ENCODE measurements around the gene YTHDC2.
"Not testable (repeated sequence)": the region's sequence is repeated elsewhere in the genome, so short reads cannot be mapped to it uniquely, and the experiment has no call there.

The YTHDC2 gene

DNA sequence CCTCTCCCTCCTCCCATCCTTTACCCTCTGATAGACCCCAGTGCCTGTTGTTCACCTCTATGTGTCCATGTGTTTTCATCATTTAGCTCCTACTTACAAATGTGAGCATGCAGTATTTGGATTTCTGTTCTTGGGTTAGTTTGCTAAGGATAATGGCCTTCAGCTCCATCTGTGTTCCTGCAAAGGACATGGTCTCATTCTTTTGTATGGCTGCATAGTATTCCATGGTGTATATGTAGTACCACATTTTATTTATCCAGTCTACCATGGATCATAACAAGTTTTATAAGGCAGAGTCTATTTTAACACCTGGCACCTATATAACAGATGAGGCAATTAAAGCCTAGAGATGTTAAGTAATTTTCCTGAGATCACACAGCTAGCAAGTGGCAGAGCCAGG, 7.4 kb downstream of the YTHDC2 start:
- DNase-seq: no peak

DNA sequence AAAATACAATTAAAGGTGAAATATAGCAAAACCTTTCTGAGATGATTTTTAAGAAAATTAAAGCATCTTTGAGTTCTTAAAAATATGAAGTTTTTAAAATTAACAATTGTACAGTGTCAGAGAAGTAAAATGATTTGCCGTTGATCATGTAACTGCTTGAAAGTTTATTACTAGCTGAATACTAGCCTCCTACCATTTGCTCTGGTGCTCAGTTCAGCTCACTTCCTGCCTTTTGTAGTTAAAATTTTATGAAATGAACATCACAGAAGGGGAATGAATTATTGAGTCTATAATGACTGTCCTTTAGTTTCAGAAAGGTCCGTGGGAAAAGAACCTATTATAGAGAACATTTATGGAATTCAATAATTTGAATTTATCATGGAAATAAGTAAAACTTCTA, 9.7 kb downstream of the YTHDC2 start:
- DNase-seq: no peak

GRCh38 chr5:113524927-113525326, 11.4 kb downstream of the YTHDC2 start:
- no peak for DNase-seq

DNA sequence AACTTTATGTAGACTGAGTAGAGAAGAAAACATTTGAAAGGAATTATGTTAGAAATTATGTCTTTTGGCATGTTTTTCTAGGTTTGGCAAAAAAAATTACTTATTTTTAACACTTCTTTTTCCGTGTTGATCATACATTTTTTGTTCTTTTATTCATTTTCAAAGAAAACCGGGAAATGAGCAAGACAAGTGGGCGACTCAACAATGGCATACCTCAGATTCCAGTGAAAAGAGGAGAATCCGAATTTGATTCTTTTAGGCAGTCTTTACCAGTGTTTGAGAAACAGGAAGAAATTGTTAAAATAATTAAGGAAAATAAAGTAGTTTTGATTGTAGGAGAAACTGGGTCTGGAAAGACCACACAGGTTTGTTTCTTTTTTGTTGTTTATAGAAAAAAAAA, 12.9 kb downstream of the YTHDC2 start:
- DNase-seq: no peak

DNA sequence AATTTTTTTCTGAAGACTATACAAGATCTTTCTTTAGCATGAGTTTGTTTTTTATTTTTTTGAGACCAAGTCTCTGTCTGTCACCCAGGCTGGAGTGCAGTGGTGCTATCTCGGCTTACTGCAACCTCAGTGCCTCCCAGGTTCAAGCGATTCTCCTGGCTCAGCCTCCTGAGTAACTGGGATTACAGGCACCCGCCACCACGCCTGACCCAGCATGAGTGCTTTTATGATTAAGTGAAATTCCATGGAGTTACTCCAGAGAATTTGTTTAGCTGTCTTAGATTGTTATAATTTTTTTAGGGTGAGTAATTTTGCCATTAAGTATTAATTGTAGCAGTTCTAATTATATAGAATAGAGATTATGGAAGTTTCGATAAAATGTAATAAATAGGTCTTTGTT, 14.3 kb downstream of the YTHDC2 start:
- no peak for DNase-seq

GRCh38 chr5:113531481-113532159, 18.1 kb downstream of the YTHDC2 start:
- no peak for DNase-seq

DNA sequence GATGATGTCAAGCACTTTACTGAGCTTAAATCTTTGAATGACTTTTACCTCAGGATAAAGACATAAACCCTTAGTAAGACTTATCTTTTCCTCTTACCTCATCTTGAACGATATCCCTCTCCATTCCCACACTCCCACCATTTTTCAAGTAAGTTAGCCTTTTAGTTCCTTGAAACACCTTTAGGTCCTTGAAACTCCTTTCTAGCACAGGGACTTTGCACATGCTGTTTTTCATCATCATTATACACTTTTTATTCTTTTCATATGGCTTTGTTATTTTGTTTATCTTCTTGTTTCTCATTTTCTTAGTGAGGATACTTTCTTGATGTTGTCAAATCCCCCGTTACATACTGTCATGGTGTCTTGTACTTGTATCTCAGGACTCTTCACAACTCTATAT, 24.8 kb downstream of the YTHDC2 start:
- no peak for DNase-seq

- no peak for DNase-seq
Observed at GRCh38 chr5:113546703-113547183, 33.2 kb downstream of the YTHDC2 start.

DNA sequence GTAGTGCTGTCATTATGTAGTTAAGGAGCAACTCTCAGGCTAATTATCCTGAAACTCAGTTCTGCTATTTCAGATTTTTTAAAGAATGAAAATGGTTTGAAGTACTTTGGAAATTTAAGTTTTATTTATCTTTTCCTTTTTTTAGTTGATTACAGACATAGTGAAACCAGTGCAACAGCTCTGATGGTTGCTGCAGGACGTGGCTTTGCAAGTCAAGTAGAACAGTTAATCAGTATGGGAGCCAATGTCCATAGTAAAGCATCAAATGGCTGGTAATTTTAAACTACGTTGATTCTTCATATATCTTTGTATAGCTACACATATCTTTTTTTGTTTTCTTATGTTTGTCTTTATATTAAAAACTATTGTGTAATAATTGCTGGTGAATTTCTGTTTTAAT, 34.9 kb downstream of the YTHDC2 start:
- no peak for DNase-seq

GRCh38 chr5:113552137-113552536, 38.6 kb downstream of the YTHDC2 start:
- no peak for DNase-seq

DNA sequence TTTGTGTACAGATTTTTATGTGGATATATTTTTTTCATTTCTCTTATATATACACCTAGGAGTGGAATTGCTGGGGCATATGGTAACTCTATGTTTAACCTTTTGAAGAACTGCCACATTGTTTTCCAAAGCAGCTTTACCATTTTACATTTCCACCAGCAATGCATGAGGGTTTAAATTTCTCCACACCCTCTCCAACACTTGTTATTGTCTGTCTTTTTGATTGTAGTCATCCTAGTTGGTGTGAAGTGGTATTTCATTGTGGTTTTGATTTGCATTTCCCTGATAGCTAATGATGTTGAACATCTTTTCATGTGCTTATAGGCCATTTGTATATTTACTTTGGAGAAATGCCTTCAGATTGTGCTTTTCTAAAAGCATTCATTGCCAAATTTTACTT, 39.1 kb downstream of the YTHDC2 start:
- no peak for DNase-seq

DNA sequence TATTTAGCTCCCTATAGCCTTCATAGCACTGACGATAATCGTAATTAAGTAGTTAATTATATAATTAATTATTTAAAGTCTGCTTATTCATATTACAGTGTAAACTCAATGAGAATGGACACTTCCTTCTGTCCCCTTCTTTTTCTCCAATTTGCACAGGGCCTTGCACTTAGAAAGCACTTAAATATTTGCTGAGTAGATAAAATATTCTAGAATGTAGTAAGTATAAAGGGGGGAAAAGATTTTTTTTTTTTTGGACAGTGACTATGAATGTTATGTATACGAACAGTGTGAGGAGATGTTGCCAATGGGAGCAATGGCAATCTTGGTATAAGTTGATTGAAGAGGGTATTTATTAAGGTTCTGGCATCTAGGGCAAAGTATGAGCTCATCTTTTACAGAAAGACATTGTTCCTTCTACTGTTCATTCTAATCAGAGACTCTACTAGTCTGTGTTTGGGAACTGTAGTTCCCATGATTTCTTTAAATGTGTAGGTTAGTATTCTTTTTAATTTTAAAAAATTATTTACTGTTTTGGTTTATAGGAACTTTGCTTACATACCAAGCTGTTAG, 49.4 kb downstream of the YTHDC2 start:
- DNase-seq: no peak

- DNase-seq: no peak
Observed at GRCh38 chr5:113569396-113569795, 55.9 kb downstream of the YTHDC2 start.

DNA sequence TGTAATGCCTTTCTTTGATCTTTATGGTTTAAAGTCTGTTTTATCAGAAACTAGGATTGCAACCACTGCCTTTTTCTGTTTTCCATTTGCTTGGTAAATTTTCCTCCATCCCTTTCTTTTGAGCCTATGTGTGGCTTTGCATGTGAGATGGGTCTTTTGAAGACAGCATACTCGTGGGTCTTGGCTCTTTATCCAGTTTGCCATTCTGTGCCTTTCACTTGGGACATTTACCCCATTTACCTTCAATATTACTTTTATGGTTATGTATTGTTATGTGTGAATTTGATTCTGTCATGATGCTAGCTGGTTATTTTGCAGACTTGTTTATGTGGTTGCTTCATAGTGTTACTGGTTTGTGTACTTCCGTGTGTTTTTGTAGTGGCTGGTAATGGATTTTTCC, 59.2 kb downstream of the YTHDC2 start:
- no peak for DNase-seq

GRCh38 chr5:113574417-113574816, 60.9 kb downstream of the YTHDC2 start:
- DNase-seq: no peak

DNA sequence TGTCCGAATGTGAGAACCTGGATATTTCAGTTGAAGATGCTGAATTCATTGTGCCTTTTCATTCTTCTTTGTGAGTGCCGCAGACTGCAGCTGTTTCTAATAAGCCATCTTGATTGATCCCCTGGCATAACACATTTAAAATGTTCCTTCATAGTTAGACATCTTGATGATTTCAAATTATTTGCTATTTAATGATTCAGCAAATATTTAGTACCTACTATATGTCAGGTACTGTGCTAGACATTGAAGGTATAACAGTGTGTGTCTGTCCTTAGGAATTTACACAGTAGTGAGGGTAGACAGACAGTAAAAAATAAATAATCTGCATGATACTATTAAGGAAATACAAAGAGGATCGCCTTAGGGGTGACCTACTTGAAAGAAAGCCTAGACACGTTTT, 61.6 kb downstream of the YTHDC2 start:
- DNase-seq: no peak

- DNase-seq: no peak
Observed at GRCh38 chr5:113578091-113578490, 64.6 kb downstream of the YTHDC2 start.

- no peak for DNase-seq
Observed at GRCh38 chr5:113581388-113581787, 67.9 kb downstream of the YTHDC2 start.

DNA sequence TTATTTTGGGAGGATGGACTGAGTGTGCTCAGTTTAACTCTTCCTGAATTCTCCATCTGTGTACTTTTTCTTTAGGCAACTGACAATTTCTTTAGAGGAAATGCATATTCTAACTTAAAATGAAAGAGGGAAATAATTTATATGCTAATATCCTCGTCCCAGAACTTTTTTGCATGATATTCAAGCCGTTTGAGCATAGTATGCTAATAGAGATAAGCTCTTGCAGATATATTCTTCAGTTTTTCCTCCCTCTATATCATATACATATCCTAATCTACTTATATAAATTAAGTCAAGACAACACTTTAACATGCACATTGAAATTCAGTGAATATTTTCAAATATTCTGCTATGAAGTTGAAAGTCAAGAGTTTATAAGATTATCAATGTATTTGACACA, 84.7 kb downstream of the YTHDC2 start:
- no peak for DNase-seq

DNA sequence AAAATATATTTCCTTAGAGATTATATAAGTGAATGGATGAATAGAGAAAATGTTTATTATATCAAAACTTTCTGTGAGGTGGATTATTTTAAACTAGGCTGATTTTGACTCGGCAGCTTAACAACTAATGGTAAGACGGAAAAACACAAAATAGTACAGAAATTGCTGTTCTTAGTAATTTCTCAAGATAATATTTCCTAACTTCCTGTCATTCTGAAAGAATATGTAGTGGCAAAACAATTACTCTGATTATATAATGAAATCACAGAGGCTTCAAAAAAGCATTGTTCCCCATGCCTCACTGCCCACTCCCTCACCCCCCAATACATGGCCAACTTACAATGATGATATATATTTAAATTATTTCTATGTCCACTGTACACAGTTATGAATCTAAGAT, 85.4 kb downstream of the YTHDC2 start:
- DNase-seq: no peak

DNA sequence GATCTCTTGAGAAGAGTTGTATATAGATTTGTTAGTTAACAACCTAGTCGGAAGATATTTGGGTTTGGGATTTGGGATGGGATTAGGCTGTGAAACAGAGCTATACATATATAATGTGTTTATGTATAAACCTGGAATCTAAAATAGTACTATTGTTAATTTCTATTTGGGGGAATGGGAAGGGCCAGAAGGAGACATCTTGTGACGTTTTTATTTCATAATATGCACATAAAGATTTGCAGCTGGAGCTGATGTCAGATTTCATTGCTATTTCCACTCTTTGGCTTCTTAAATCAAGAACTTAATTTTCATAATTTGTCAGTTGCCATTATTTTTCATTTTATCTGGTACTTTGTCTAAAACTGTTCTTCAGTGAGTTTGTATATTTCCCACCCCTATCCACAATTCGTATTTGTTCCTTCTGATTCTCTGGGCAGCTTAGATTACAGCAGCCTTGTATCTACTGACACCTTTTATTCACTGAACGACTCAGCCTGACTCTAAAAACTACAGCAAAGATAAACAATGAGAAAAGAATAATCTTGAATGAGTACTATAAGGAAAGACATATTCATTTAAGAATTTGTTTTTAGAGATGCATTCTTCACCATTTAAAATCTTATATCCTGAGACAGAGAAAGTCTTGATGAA, 86.9 kb downstream of the YTHDC2 start:
- DNase-seq: no peak

DNA sequence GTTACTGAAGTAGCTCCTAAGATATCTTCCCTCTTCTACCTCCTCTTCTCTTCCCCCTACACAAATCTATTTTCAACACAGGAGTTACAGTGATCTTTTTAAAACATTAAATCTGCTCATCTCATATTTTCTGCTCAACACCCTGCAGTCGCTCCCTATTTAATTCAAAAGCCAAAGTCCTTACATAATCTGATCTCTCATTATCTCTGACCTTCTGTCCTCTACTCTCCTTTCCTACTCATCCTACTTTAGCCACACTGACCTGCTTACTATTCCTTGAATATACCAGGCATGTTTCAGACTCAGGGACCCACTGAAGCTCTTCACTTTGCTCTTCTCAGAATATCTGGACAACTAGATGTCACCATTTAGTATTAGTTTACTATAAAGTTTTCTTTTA, 87.9 kb downstream of the YTHDC2 start:
- DNase-seq: no peak

DNA sequence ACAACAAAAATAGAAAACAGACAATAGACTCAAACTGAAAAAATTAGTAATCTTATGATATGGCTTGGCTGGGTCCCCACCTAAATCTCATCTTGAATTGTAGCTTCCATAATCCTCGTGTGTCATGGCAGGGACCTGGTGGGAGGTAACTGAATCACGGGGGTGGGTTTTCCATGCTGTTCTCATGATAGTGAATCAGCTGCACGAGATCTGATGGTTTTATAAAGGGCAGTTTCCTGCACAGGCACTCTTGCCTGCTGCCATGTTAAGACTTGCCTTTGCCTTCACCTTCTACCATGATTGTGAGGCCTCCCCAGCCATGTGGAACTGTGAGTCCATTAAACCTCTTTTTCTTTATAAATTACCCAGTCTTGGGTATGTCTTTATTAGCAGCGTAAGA, 89.8 kb downstream of the YTHDC2 start:
- not testable (repeated sequence) for DNase-seq

DNA sequence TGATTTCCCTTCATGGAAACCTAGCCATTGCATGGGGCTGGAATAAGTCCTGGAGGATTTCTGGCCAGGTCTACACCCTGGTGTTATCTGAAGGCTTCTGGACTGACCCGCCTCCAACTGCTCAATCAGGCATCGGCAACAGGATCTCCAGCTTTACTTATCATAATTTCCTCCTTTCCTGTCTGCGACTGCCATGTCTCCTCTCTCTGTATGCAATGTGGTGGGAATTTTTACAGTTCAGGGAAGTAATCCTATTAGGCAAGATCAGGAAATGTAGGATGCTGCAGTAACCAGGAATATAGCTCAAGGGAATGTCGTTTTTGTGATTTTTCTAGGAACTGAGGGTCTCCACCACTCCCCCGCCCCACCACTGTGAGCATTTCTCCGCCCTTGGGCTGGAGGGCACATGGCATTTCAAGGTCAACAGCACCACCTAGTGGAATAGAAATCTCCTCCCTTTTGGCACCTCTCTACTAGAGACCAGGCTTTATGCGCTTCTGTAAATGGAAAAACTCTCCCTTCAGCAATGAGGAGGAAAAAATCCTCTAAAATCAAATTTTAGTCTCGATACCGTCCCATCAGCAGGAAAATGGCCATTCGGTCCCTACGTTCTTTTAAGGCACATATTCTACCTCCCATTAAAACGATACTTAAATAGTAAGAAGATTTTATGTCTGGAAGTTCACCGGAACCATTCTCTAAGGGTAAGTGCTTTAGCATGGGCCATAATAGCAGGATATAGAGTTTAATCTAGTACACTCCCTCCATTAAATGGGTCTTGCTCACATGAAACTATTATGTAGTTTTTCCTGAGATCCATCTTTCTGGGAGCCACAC, 93.0 kb downstream of the YTHDC2 start:
- no peak for DNase-seq
